ENCODE data around the gene KHDC4. TPM values are rescaled to one million over a fixed set of nuclear protein-coding genes. Genes with fewer than 3 reads are reported as not detected.

KHDC4 gene
- total and polyA plus RNA-seq, 9 of the 15 experiments (the other 6 are each of a cell fraction or from before 2014, with no cell fraction given) = 12.1 to 185 (median 65.6) TPM

GRCh38 chr1:155983191-155984024, 49.2 kb upstream of the KHDC4 start (continued):
- no peak for TF ChIP-seq ZNF766 (CRISPR knock-in tag; conservative IDR thresholded peaks at IDR 0.05)
- TF ChIP-seq IRF2 (CRISPR knock-in tag; IDR thresholded peaks at IDR 0.05) = no peak
- TF ChIP-seq, protein P1, sequence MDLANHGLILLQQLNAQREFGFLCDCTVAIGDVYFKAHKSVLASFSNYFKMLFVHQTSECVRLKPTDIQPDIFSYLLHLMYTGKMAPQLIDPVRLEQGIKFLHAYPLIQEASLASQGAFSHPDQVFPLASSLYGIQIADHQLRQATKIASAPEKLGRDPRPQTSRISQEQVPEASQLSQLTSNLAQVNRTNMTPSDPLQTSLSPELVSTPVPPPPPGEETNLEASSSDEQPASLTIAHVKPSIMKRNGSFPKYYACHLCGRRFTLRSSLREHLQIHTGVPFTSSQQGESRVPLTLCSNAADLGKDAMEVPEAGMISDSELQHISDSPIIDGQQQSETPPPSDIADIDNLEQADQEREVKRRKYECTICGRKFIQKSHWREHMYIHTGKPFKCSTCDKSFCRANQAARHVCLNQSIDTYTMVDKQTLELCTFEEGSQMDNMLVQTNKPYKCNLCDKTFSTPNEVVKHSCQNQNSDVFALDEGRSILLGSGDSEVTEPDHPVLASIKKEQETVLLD (IDR thresholded peaks at IDR 0.05) = no peak
- no peak for TF ChIP-seq TAF9B (IDR thresholded peaks at IDR 0.05; ENCODE audit: partially characterized antibody)
- TF ChIP-seq HSF4 (CRISPR knock-in tag; IDR thresholded peaks at IDR 0.05; ENCODE audit: borderline replicate concordance) = no peak
- no peak for TF ChIP-seq XRCC4 (IDR thresholded peaks at IDR 0.05; ENCODE audit: extremely low read depth, insufficient read depth, insufficient read length)
- TF ChIP-seq, protein P2, sequence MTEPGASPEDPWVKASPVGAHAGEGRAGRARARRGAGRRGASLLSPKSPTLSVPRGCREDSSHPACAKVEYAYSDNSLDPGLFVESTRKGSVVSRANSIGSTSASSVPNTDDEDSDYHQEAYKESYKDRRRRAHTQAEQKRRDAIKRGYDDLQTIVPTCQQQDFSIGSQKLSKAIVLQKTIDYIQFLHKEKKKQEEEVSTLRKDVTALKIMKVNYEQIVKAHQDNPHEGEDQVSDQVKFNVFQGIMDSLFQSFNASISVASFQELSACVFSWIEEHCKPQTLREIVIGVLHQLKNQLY (CRISPR knock-in tag; conservative IDR thresholded peaks at IDR 0.05) = no peak
- no peak for TF ChIP-seq E2F4 (CRISPR knock-in tag; IDR thresholded peaks at IDR 0.05; ENCODE audit: low read depth)
- no peak for TF ChIP-seq NCOA2 (IDR thresholded peaks at IDR 0.05; ENCODE audit: partially characterized antibody in 2 of 2)
- TF ChIP-seq HMBOX1 (IDR thresholded peaks at IDR 0.05) = no peak
- no peak; the same call in none of the 2 replicates for TF ChIP-seq ELF1 (tag; IDR thresholded peaks at IDR 0.05)
- no peak for TF ChIP-seq ZNF830 (CRISPR knock-in tag; IDR thresholded peaks at IDR 0.05)
- TF ChIP-seq RBM34 (IDR thresholded peaks at IDR 0.05; ENCODE audit: borderline replicate concordance, insufficient read depth, low read length) = no peak
- no peak for TF ChIP-seq CHD2 (IDR thresholded peaks at IDR 0.05; ENCODE audit: low read depth, low read length)
- TF ChIP-seq RFX1 (IDR thresholded peaks at IDR 0.05) = no peak

Measured in K562 (cell line).